ENCODE measurements around the gene TIMP2.
A peak's percentile ranks its signal among the peaks of the same experiment; 100 is the strongest.
"Not testable (repeated sequence)": the region's sequence is repeated elsewhere in the genome, so short reads cannot be mapped to it uniquely, and the experiment has no call there.

The TIMP2 gene

GRCh38 chr17:78902231-78902630 is 23.0 kb downstream of the TIMP2 start:
- DNase-seq = not testable (repeated sequence)

- no peak for DNase-seq
These were observed 23.4 kb downstream of the TIMP2 start for GRCh38 chr17:78901806-78902205.

- DNase-seq = no peak
These were observed 24.4 kb downstream of the TIMP2 start for GRCh38 chr17:78900816-78901215.

GRCh38 chr17:78899361-78900260 is 25.6 kb downstream of the TIMP2 start:
- no peak for DNase-seq

GRCh38 chr17:78898947-78899346 is 26.2 kb downstream of the TIMP2 start:
- DNase-seq = no peak

GRCh38 chr17:78898075-78898836 is 26.9 kb downstream of the TIMP2 start:
- no peak for DNase-seq

GRCh38 chr17:78897664-78898047 is 27.5 kb downstream of the TIMP2 start:
- no peak for DNase-seq

- no peak for DNase-seq
These were observed 28.1 kb downstream of the TIMP2 start for GRCh38 chr17:78896834-78897663.

- no peak for DNase-seq
These were observed 28.9 kb downstream of the TIMP2 start for GRCh38 chr17:78896091-78896833.

- no peak for DNase-seq
These were observed 29.9 kb downstream of the TIMP2 start for GRCh38 chr17:78895322-78895721.

GRCh38 chr17:78893684-78894083 is 31.5 kb downstream of the TIMP2 start:
- DNase-seq = no peak

GRCh38 chr17:78892936-78893379 is 32.2 kb downstream of the TIMP2 start:
- no peak for DNase-seq

GRCh38 chr17:78892520-78892919 is 32.7 kb downstream of the TIMP2 start:
- no peak for DNase-seq

- DNase-seq = no peak
These were observed 33.1 kb downstream of the TIMP2 start for GRCh38 chr17:78892062-78892456.

- DNase-seq = no peak
These were observed 33.7 kb downstream of the TIMP2 start for GRCh38 chr17:78891406-78892061.

GRCh38 chr17:78890498-78890897 is 34.7 kb downstream of the TIMP2 start:
- peak; percentile 5 for DNase-seq

GRCh38 chr17:78890096-78890495 is 35.1 kb downstream of the TIMP2 start:
- not testable (repeated sequence) for DNase-seq

GRCh38 chr17:78889531-78889930 is 35.7 kb downstream of the TIMP2 start:
- no peak for DNase-seq

GRCh38 chr17:78888941-78889518 is 36.2 kb downstream of the TIMP2 start:
- DNase-seq = no peak

GRCh38 chr17:78886954-78887353 is 38.2 kb downstream of the TIMP2 start:
- no peak for DNase-seq

- no peak for DNase-seq
These were observed 39.2 kb downstream of the TIMP2 start for GRCh38 chr17:78885956-78886355.
